ENCODE results near the gene PRKAG3.
A peak's percentile ranks its signal among the peaks of the same experiment; 100 is the strongest.

Gene PRKAG3

DNA sequence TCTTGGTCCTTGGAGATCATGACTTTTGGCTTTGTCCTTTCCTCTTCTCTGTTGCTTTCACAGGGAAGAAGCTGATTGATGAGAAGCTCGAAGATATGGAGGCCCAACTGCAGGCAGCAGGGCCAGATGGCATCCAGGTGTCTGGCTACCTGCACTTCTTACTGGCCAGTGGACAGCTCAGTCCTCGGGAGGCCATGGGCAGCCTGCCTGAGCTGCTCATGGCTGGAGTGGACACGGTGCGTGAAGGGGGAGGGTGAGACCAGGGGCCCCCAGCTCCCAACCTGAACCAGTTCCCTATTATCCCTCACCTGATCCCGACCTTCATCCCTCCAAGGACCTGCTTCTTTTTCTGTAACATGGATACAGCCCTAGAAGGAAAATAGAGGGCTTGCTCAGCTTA, 18.7 kb downstream of the PRKAG3 start:
- H2AFZ ChIP-seq (ENCODE audit: low read length, unreplicated experiment) = no peak overlapping the region
- H3K4me1 ChIP-seq (ENCODE audit: control insufficient read depth, insufficient read depth, low read length, unreplicated experiment) = no peaks in the 10 kb centered on the region
- no peak overlapping the region for H3K4me3 ChIP-seq (ENCODE audit: low read depth, low read length)
- no peaks in the 10 kb centered on the region for H3K79me2 ChIP-seq (ENCODE audit: control insufficient read depth, insufficient read depth, low read length, unreplicated experiment)
- H3K27me3 ChIP-seq (ENCODE audit: insufficient read depth, low read length) = no peaks in the 10 kb centered on the region
- H3K27ac ChIP-seq (ENCODE audit: low read depth, low read length) = no peak overlapping the region
- H3K36me3 ChIP-seq (ENCODE audit: insufficient read depth, low read length) = no peaks in the 10 kb centered on the region

DNA sequence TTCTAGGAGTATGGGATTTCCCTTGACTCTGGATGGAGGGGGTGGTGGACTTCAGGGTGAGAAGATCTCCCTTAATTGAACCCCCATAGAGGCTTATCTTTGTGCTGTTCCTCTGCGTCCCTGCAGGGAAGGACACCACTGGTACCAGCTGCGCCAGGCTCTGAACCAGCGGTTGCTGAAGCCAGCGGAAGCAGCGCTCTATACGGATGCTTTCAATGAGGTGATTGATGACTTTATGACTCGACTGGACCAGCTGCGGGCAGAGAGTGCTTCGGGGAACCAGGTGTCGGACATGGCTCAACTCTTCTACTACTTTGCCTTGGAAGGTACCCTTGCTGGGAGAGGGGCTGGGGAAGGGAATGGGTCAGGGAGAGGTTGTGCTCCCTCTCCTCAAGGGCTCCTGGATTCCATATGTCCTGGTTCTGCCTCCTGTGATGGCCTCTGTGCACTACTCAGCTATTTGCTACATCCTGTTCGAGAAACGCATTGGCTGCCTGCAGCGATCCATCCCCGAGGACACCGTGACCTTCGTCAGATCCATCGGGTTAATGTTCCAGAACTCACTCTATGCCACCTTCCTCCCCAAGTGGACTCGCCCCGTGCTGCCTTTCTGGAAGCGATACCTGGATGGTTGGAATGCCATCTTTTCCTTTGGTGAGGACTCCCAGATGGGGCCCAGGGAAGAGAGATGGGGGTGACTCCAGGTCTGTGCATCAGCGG, 19.3 kb downstream of the PRKAG3 start:
- H3K4me1 ChIP-seq (ENCODE audit: control insufficient read depth, insufficient read depth, low read length, unreplicated experiment) = peaks cover 4% of the 10 kb centered on the region
- H3K36me3 ChIP-seq (ENCODE audit: insufficient read depth, low read length) = no peaks in the 10 kb centered on the region
- no peak overlapping the region for H3K27ac ChIP-seq (ENCODE audit: low read depth, low read length)
- H3K4me3 ChIP-seq (ENCODE audit: low read depth, low read length) = no peak overlapping the region
- H3K27me3 ChIP-seq (ENCODE audit: insufficient read depth, low read length) = no peaks in the 10 kb centered on the region
- H2AFZ ChIP-seq (ENCODE audit: low read length, unreplicated experiment) = no peak overlapping the region
- H3K79me2 ChIP-seq (ENCODE audit: control insufficient read depth, insufficient read depth, low read length, unreplicated experiment) = no peaks in the 10 kb centered on the region

DNA sequence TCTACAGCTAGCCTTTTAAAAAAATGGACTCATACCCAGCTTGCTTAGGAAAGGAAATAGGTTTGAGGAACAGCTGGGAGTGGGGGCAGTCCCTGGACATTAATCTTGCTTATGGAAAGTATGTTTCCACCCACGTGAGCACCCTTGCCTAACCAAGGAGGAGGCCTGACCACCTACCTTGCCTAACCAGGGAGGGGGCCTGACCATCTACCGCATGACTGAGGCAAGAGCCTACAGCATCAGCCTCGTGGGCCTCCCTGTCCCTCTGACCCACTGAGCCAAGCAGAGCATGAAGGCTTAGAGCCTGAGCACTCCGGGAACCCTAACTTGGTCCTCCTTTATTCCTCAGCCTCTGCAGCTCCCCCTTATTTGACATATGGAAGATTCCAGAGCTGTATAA, 20.2 kb downstream of the PRKAG3 start:
- no peak overlapping the region for H2AFZ ChIP-seq (ENCODE audit: low read length, unreplicated experiment)
- H3K27me3 ChIP-seq (ENCODE audit: insufficient read depth, low read length) = no peaks in the 10 kb centered on the region
- H3K4me1 ChIP-seq (ENCODE audit: control insufficient read depth, insufficient read depth, low read length, unreplicated experiment) = peaks cover 10% of the 10 kb centered on the region
- H3K36me3 ChIP-seq (ENCODE audit: insufficient read depth, low read length) = no peaks in the 10 kb centered on the region
- H3K4me3 ChIP-seq (ENCODE audit: low read depth, low read length) = no peak overlapping the region
- H3K27ac ChIP-seq (ENCODE audit: low read depth, low read length) = no peak overlapping the region
- H3K79me2 ChIP-seq (ENCODE audit: control insufficient read depth, insufficient read depth, low read length, unreplicated experiment) = no peaks in the 10 kb centered on the region

DNA sequence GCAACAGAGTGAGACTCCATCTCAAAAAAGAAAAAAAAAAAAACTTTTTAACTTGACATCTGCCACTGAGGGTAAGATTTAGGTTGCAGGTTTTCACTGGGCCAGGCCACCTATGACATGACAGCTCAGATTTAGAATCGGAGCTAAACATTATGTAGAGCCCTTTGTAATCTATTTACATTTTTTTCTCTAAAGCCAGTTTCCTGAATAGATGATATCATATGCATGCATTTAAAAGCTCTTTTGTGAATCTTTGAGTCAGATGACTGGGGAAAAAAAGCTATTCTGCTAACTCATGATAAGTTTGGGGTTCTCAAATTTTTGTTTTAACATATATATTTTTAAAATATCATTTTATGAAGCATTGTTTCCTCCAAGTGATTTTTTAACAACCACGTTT, 21.3 kb downstream of the PRKAG3 start:
- Histone ChIP-seq H2AFZ (ENCODE audit: low read length, unreplicated experiment) (no peak overlapping the region), H3K79me2 (ENCODE audit: control insufficient read depth, insufficient read depth, low read length, unreplicated experiment) (no peaks in the 10 kb centered on the region), H3K36me3 (ENCODE audit: insufficient read depth, low read length) (no peaks in the 10 kb centered on the region), H3K27me3 (ENCODE audit: insufficient read depth, low read length) (no peaks in the 10 kb centered on the region), H3K4me1 (ENCODE audit: control insufficient read depth, insufficient read depth, low read length, unreplicated experiment) (peaks cover 19% of the 10 kb centered on the region), H3K4me3 (ENCODE audit: low read depth, low read length) (no peak overlapping the region), H3K27ac (ENCODE audit: low read depth, low read length) (no peak overlapping the region)

DNA sequence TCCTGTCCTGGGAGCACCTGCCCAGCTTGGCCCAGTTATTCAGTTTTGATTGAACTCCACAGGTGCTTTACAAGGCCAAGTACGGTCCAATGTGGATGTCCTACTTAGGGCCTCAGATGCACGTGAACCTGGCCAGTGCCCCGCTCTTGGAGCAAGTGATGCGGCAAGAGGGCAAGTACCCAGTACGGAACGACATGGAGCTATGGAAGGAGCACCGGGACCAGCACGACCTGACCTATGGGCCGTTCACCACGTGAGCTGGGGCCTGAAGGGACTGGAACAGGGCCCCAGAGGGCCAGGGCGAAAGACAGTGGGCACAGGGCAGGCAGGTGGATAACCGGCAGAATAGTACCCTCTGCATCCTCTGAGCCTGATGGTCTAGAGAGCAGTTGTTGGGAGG, 22.1 kb downstream of the PRKAG3 start:
- H3K4me3 ChIP-seq (ENCODE audit: low read depth, low read length) = no peak overlapping the region
- H2AFZ ChIP-seq (ENCODE audit: low read length, unreplicated experiment) = no peak overlapping the region
- no peaks in the 10 kb centered on the region for H3K27me3 ChIP-seq (ENCODE audit: insufficient read depth, low read length)
- no peak overlapping the region for H3K27ac ChIP-seq (ENCODE audit: low read depth, low read length)
- no peaks in the 10 kb centered on the region for H3K79me2 ChIP-seq (ENCODE audit: control insufficient read depth, insufficient read depth, low read length, unreplicated experiment)
- peaks cover 21% of the 10 kb centered on the region for H3K4me1 ChIP-seq (ENCODE audit: control insufficient read depth, insufficient read depth, low read length, unreplicated experiment)
- H3K36me3 ChIP-seq (ENCODE audit: insufficient read depth, low read length) = no peaks in the 10 kb centered on the region

DNA sequence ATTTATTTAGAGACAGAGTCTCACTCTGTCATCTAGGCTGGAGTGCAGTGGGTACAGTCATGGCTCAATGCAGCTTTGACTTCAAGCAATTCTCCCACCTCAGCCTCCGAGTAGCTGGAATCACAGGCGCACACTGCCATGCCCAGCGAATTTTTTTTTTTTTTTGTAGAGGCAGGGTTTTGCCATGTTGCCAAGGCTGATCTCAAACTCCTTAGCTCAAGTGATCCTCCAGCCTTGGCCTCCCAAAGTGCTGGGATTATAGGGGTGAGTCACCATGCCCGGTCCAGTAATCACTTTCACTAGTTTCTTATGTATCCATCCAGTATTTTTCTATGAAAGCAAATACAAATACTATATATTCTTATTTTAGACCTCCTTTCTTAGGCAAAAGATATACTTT, 24.0 kb downstream of the PRKAG3 start:
- Histone ChIP-seq H3K27ac (ENCODE audit: low read depth, low read length) (no peak overlapping the region), H3K27me3 (ENCODE audit: insufficient read depth, low read length) (no peaks in the 10 kb centered on the region)

DNA sequence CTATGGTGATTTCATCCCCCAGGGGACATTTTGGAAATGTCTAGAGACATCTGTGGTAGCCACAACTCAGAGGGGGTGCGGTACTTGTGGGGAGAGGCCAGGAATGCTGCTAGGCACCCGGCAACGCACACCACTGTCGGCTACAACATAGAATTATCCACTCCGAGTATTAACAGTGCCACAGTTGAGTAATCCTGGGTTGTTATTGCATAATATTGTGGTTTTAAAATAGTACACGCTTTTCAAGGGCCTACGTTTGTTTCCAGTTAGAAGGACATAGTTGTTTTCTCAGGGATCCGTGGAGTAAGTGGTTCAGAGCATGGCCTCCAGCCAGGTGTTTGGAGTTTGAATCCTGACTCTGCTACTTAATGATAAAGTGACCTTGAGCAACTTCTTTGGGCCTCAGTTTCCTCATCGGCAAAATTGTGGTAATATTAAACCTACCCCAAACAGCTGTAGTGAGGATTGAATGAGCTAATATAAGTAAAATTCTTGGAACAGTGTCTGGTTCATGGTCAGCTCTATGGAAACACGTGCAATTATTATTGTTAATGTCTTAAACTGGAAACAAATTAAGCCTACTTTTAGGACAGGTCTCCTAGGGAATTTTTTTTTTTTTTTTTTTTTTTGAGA, 25.1 kb downstream of the PRKAG3 start:
- H3K36me3 ChIP-seq (ENCODE audit: insufficient read depth, low read length) = no peaks in the 10 kb centered on the region
- H2AFZ ChIP-seq (ENCODE audit: low read length, unreplicated experiment) = no peak overlapping the region
- no peaks in the 10 kb centered on the region for H3K79me2 ChIP-seq (ENCODE audit: control insufficient read depth, insufficient read depth, low read length, unreplicated experiment)
- H3K4me3 ChIP-seq (ENCODE audit: low read depth, low read length) = no peak overlapping the region
- H3K4me1 ChIP-seq (ENCODE audit: control insufficient read depth, insufficient read depth, low read length, unreplicated experiment) = peaks cover 21% of the 10 kb centered on the region
- H3K27ac ChIP-seq (ENCODE audit: low read depth, low read length) = peak overlapping the region; percentile 83
- H3K27me3 ChIP-seq (ENCODE audit: insufficient read depth, low read length) = no peaks in the 10 kb centered on the region

More for the DNA sequence above, 24.0 kb downstream of the PRKAG3 start:
- H3K79me2 ChIP-seq (ENCODE audit: control insufficient read depth, insufficient read depth, low read length, unreplicated experiment) = no peaks in the 10 kb centered on the region
- H3K36me3 ChIP-seq (ENCODE audit: insufficient read depth, low read length) = no peaks in the 10 kb centered on the region
- H3K4me1 ChIP-seq (ENCODE audit: control insufficient read depth, insufficient read depth, low read length, unreplicated experiment) = peaks cover 21% of the 10 kb centered on the region
- no peak overlapping the region for H3K4me3 ChIP-seq (ENCODE audit: low read depth, low read length)
- H2AFZ ChIP-seq (ENCODE audit: low read length, unreplicated experiment) = no peak overlapping the region

DNA sequence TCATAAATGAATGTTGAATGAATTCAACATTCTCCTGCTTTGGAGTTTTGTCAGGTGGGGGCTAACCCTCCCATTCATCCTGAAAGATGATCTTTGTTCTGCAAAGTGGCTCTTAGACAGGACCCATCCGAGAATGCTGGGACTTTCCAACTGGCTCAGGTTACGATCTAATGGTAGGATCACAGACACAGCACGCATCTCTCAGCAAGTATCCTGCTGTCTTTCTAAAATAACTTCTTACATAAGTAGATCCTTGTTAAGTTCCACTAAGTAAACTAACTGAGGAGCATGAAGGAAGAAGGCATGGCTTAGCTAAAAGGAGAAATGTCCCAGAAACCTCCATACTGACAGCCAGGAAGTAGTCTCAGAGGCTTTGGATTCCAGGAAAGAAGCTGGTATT, 26.0 kb downstream of the PRKAG3 start:
- Histone ChIP-seq H3K36me3 (ENCODE audit: insufficient read depth, low read length) (no peaks in the 10 kb centered on the region), H3K4me1 (ENCODE audit: control insufficient read depth, insufficient read depth, low read length, unreplicated experiment) (peaks cover 21% of the 10 kb centered on the region), H3K79me2 (ENCODE audit: control insufficient read depth, insufficient read depth, low read length, unreplicated experiment) (no peaks in the 10 kb centered on the region), H3K27me3 (ENCODE audit: insufficient read depth, low read length) (no peaks in the 10 kb centered on the region), H3K4me3 (ENCODE audit: low read depth, low read length) (peak overlapping the region; percentile 11; the same call in 1 of the 2 replicates), H3K27ac (ENCODE audit: low read depth, low read length) (peak overlapping the region; percentile 82), H2AFZ (ENCODE audit: low read length, unreplicated experiment) (peak overlapping the region; percentile 4)

DNA sequence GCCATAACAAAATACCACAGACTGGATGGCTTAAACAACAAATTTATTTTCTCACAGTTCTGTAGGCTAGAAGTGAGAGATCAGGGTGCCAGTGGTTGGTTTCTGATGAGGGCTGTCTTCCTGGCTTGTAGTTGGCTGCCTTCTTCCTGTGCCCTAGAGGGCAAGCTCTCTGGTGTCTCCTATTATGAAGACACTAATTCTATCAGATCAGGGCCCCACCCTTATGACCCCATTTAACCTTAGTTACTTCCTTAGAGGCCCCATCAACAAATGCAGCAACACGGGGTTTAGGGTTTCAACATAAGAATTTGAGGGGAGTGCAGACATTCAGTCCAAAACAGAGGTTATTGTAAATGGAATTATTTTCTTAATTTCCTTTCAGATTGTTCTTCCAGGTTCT, 26.8 kb downstream of the PRKAG3 start:
- no peaks in the 10 kb centered on the region for H3K79me2 ChIP-seq (ENCODE audit: control insufficient read depth, insufficient read depth, low read length, unreplicated experiment)

DNA sequence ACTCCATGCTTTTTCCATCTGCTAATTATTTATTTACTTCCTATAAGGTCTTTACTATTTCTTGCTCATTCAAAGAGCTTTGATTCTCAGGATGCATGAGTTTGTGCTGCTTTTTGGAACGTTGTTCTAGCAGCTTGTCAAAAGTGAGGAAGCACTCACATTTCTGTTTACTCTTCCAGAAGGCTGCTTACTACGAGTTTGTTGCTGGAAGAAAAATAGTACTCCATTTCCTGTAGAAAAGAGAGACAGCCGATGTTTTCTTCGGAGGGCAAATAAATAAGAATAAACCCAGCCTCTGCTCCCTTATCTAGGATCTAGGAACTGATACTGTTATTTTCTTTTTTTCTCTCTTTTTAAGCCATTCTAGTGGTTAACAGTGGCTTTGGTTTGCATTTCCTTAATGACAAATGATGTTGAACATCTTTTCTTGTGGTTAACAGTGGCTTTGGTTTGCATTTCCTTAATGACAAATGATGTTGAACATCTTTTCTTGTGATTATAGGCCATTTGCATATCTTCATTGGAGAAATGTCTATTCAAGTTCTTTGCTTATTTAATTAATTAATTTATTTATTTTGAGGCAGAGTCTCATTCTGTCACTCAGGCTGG, 29.1 kb downstream of the PRKAG3 start:
- H3K27ac ChIP-seq (ENCODE audit: low read depth, low read length) = no peak overlapping the region

More for the DNA sequence above, 26.8 kb downstream of the PRKAG3 start:
- H3K4me3 ChIP-seq (ENCODE audit: low read depth, low read length) = no peak overlapping the region
- H3K36me3 ChIP-seq (ENCODE audit: insufficient read depth, low read length) = no peaks in the 10 kb centered on the region
- H3K27ac ChIP-seq (ENCODE audit: low read depth, low read length) = no peak overlapping the region
- H2AFZ ChIP-seq (ENCODE audit: low read length, unreplicated experiment) = no peak overlapping the region
- H3K4me1 ChIP-seq (ENCODE audit: control insufficient read depth, insufficient read depth, low read length, unreplicated experiment) = peaks cover 21% of the 10 kb centered on the region
- peaks cover 3% of the 10 kb centered on the region; the same call in 1 of the 2 replicates for H3K27me3 ChIP-seq (ENCODE audit: insufficient read depth, low read length)

DNA sequence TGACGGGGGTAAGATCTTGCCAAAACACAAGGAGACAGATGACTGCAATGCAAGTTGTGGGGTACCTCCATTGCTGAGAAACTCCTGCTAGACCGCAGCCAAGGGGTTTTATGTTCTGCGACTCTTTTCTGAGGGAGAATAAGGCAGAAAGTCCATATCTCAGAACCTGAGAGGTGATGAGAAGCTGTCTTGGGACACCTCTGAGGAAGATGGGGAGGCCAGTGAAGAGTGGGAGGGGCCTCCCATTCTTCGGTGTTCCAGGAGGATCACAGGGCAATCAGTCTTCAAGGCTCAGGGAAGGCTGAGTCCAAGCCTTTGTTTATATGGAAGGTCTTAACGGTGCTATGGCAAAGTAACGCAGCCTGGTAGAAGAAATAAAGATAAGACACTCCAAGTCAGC, 31.6 kb downstream of the PRKAG3 start:
- peaks cover 8% of the 10 kb centered on the region; the same call in 1 of the 2 replicates for H3K27me3 ChIP-seq (ENCODE audit: insufficient read depth, low read length)
- H2AFZ ChIP-seq (ENCODE audit: low read length, unreplicated experiment) = no peak overlapping the region
- H3K79me2 ChIP-seq (ENCODE audit: control insufficient read depth, insufficient read depth, low read length, unreplicated experiment) = no peaks in the 10 kb centered on the region
- no peak overlapping the region for H3K4me3 ChIP-seq (ENCODE audit: low read depth, low read length)
- no peak overlapping the region for H3K27ac ChIP-seq (ENCODE audit: low read depth, low read length)
- H3K36me3 ChIP-seq (ENCODE audit: insufficient read depth, low read length) = no peaks in the 10 kb centered on the region
- no peaks in the 10 kb centered on the region for H3K4me1 ChIP-seq (ENCODE audit: control insufficient read depth, insufficient read depth, low read length, unreplicated experiment)

More for the DNA sequence above, 29.1 kb downstream of the PRKAG3 start:
- peaks cover 19% of the 10 kb centered on the region for H3K4me1 ChIP-seq (ENCODE audit: control insufficient read depth, insufficient read depth, low read length, unreplicated experiment)
- H3K36me3 ChIP-seq (ENCODE audit: insufficient read depth, low read length) = no peaks in the 10 kb centered on the region
- no peaks in the 10 kb centered on the region for H3K79me2 ChIP-seq (ENCODE audit: control insufficient read depth, insufficient read depth, low read length, unreplicated experiment)
- peaks cover 5% of the 10 kb centered on the region; the same call in 1 of the 2 replicates for H3K27me3 ChIP-seq (ENCODE audit: insufficient read depth, low read length)
- H2AFZ ChIP-seq (ENCODE audit: low read length, unreplicated experiment) = no peak overlapping the region
- no peak overlapping the region for H3K4me3 ChIP-seq (ENCODE audit: low read depth, low read length)

Measured in ACC112 (cell line).